Memory B cell (primary cell): ENCODE measurements around the gene SLC35B1.
"Not testable (repeated sequence)": the region's sequence is repeated elsewhere in the genome, so short reads cannot be mapped to it uniquely, and the experiment has no call there.

Source experiments
- ATAC-seq: fragments of 150-1000 bp; cut with Tn5 transposase; 2 replicates; pipeline ENCODE4 v1.10.0; 2021; ENCODE audit warnings: low read depth, mild to moderate bottlenecking, moderate library complexity
- DNase-seq, 2 donors: peaks; one replicate each; pipeline ENCODE4 v3.0.0; 2022; ENCODE audit warnings: low spot score in 2 of 2
- H3K27ac Mint-ChIP-seq: one replicate; pipeline ENCODE4 v1.8.0; 2022; ENCODE audit warnings: mild to moderate bottlenecking, moderate library complexity, mixed read lengths
- H3K27me3 Mint-ChIP-seq: one replicate; pipeline ENCODE4 v1.8.0; 2022; ENCODE audit warnings: mixed read lengths
- H3K36me3 Mint-ChIP-seq: one replicate; pipeline ENCODE4 v1.8.0; 2022; ENCODE audit warnings: mild to moderate bottlenecking, mixed read lengths
- H3K4me1 Mint-ChIP-seq: one replicate; pipeline ENCODE4 v1.8.0; 2022; ENCODE audit warnings: mixed read lengths
- H3K4me3 Mint-ChIP-seq: one replicate; pipeline ENCODE4 v1.8.0; 2022; ENCODE audit warnings: mild to moderate bottlenecking, moderate library complexity, mixed read lengths
- H3K9me3 Mint-ChIP-seq: one replicate; pipeline ENCODE4 v1.8.0; 2022; ENCODE audit warnings: mixed read lengths

Gene SLC35B1

DNA sequence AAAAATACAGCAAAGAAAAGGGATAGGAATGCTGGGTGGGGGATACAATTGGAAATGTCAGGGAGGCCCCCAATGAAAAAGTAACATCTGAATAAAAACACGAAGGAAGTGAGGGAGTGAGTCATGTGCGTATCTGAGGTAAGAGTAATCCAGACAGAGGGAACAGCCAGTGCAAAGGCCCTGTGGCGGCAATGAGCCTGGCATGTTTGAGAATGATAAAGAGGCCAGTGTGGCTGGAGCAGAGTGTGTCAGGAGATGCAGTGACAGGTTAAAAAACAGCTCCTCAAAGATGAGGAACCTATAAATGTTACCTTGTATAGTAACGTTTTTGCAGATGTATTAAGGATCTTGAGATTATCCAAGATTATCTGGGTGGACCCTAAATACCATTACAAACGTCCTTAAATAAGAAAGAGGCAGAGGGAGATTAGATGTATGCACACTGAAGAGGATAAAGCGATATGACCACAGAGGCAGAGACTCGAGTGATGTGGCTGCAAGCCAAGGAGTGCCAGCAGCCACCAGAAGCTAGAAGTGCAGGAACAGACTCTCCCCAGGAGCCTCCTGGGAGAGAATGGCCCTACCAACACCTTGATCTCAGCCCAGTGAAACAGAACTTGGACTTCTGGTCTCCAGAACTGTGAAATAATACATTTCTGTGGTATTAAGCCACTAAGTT is 17.8 kb upstream of the SLC35B1 start:
- Mint-ChIP-seq H3K27ac (peak overlapping the region; percentile 67), H3K36me3 (peaks cover 30% of the 10 kb centered on the region), H3K9me3 (peaks cover 2% of the 10 kb centered on the region), H3K4me3 (no peak overlapping the region), H3K4me1 (peaks cover 24% of the 10 kb centered on the region), H3K27me3 (no peaks in the 10 kb centered on the region)
- DNase-seq = no peak
- no peak for ATAC-seq

DNA sequence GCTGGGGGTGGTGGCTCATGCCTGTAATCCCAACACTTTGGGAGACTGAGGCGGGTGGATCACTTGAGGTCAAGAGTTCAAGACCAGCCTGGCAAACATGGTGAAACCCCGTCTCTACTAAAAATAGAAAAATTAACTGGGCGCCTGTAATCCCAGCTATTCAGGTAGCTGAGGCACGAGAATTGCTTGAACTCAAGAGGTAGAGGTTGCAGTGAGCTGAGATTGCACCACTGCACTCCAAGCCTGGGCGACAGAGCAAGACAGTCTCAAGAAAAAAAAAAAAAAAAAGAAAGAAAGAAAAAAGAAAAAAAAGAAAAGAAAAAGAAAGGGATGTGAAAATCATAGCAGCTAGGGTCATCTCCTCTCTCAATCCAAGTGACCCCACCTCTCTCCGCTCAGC is 16.8 kb upstream of the SLC35B1 start:
- peak overlapping the region; percentile 67 for H3K27ac Mint-ChIP-seq
- H3K9me3 Mint-ChIP-seq, H3K4me3 Mint-ChIP-seq, H3K27me3 Mint-ChIP-seq, DNase-seq, ATAC-seq: not testable (repeated sequence)
- H3K4me1 Mint-ChIP-seq = peaks cover 24% of the 10 kb centered on the region
- peaks cover 34% of the 10 kb centered on the region for H3K36me3 Mint-ChIP-seq

DNA sequence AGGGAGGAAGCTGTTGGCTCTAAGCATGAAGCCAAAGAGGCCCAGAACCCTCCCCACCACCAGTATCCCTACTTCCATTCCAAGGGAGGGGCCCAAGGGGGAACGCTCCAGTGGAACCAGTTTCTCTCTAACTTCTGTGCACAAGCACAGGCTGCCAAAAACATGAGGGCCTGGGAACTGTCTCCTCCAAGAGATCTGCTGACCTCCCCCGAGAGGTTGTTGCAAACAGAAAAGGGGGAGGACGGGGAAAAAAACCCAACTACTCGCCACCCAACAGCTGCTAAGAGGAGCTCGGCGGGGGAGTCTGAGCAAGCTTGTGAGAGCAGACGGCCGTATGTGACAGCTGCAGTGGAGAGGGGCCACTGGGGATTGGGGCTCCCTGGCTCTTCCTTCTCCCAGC is 15.7 kb upstream of the SLC35B1 start:
- no peak for DNase-seq
- no peak for ATAC-seq
- H3K36me3 Mint-ChIP-seq = peaks cover 28% of the 10 kb centered on the region
- H3K4me3 Mint-ChIP-seq = no peak overlapping the region
- peak overlapping the region; percentile 53 for H3K27ac Mint-ChIP-seq
- peaks cover 15% of the 10 kb centered on the region for H3K4me1 Mint-ChIP-seq
- H3K9me3 Mint-ChIP-seq = peaks cover 2% of the 10 kb centered on the region
- no peaks in the 10 kb centered on the region for H3K27me3 Mint-ChIP-seq

DNA sequence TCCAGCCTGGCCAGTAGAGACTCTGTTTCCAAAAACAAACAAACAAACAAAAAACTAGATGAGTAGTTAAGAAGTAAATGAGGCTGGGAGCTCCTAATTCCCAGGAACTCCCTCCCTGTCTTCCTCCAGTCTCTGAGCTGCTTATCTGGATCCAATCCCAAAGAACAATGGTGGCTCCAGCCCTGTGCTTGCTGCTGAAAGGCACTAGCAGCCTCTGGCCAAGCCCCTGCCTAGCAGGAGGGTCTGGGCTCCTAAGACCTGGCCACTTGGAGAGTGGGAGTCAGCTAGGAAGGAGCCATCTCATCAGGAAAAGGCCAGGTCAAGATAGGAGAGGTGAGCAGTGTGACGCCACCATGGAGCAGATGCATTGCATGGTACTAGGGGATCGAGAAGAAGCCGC is 14.3 kb upstream of the SLC35B1 start:
- ATAC-seq (no peak), DNase-seq (no peak)
- no peaks in the 10 kb centered on the region for H3K27me3 Mint-ChIP-seq
- H3K4me1 Mint-ChIP-seq = peaks cover 11% of the 10 kb centered on the region
- H3K9me3 Mint-ChIP-seq = peaks cover 2% of the 10 kb centered on the region
- H3K27ac Mint-ChIP-seq = peak overlapping the region; percentile 32
- H3K36me3 Mint-ChIP-seq = peaks cover 32% of the 10 kb centered on the region
- no peak overlapping the region for H3K4me3 Mint-ChIP-seq

DNA sequence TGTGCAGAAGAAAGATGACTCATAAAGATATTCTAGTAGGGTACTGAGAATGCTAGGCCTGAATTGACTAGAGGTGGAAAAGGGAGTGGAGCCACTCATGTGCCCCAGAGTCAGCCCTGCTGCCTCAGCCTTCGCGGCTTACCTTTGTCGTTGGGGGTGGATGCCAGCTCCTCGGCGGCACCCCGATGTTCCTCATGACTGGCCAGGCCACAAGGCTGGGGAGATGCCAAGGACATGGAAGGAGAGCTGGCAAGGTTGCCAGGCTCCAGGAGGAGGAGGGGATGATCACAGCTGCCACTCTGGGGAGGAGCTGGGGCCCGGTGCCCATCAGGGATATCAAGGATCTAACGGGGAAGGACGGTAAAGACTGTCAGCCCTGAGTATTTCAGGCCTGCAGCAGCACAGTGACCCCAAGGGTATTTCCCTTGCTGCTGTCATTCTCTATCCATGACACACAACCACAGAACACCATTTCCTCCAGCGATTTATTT is 9.7 kb upstream of the SLC35B1 start:
- H3K27ac Mint-ChIP-seq = peak overlapping the region; percentile 62
- peaks cover 3% of the 10 kb centered on the region for H3K4me1 Mint-ChIP-seq
- DNase-seq = no peak
- no peak overlapping the region for H3K4me3 Mint-ChIP-seq
- peaks cover 34% of the 10 kb centered on the region for H3K36me3 Mint-ChIP-seq
- no peaks in the 10 kb centered on the region for H3K27me3 Mint-ChIP-seq
- H3K9me3 Mint-ChIP-seq = no peaks in the 10 kb centered on the region
- no peak for ATAC-seq

DNA sequence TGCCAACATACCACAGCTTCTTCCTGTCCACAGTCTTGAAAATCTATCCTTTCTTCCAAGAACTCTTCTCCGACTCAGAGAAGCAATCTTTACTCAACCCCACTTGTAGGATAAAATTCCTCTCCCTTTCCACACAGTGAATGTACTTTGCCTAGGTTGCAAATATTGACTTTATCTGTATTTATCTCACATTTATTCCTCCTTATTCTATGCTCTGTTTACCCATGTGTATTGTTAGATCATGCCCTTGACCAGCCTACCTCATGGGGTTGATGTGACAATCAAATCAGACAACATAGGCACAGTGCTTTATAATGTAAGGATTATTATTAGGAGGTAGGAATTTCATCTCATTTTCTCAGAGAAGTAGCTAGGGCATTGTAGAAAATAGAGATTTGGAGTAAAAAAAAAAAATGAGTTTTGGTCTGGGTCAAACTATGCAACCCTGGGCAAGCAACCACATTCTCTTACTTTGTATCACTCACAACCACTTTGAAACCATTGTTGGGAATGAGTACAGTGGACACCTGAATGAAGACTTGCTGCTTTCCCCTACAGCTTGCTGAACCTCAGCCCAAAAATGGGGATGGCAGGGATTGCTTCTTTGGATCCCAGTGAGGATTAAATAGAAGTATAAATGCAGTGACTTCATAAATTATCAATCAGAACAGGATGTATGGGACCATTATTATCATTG is 9.1 kb upstream of the SLC35B1 start:
- Mint-ChIP-seq H3K27me3 (no peaks in the 10 kb centered on the region), H3K9me3 (no peaks in the 10 kb centered on the region), H3K4me1 (peaks cover 3% of the 10 kb centered on the region), H3K27ac (peak overlapping the region; percentile 62), H3K4me3 (no peak overlapping the region), H3K36me3 (peaks cover 32% of the 10 kb centered on the region)
- ATAC-seq (no peak), DNase-seq (no peak)

DNA sequence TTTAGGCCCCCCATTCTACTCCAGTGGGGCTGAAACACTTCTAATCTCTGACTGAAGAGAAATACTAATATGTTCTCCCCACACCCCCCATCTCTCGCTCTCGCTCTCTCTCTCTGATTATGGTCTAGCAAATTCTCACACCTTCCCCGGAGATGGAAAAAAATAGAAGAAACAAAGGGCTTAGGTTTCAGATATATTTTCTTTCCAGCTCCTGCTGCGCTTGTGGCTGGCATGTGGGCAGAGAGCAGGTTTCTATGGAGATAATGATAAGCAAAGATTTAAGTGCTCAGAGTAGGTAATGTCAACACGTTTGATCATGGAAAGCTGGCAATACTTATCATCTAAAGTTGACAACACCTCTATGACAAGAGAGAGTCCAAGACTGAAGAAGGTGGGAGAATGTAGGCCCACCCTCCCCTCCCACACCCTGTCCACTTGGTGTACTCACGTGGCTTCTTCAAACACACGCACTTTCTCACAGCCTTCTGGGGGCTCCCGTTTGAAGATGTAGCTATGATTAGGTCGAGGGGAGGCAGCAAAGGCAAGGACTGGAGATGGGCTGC is 8.0 kb upstream of the SLC35B1 start:
- H3K9me3 Mint-ChIP-seq = no peaks in the 10 kb centered on the region
- H3K27ac Mint-ChIP-seq = peak overlapping the region; percentile 49
- H3K36me3 Mint-ChIP-seq = peaks cover 30% of the 10 kb centered on the region
- H3K27me3 Mint-ChIP-seq = no peaks in the 10 kb centered on the region
- DNase-seq (no peak), ATAC-seq (no peak)
- no peak overlapping the region for H3K4me3 Mint-ChIP-seq
- no peaks in the 10 kb centered on the region for H3K4me1 Mint-ChIP-seq

DNA sequence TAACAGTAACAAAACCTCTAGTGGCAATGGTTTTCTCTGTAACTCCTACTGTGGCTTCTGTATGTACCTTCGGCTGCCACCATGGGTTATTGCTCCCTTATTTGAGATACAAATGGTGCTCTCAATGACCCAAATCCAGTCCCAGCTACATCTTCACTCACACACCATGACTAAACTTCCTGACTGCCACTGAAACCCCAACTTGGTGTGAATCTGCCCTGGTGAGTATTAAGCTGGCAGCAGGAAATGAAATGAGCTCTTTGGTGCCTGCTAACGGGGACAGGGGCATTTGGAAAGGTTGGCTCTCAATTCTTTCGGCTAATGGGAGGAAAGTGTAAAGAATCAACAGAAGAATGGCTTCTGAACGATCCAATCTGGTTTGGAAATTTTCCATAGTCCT is 7.5 kb upstream of the SLC35B1 start:
- H3K36me3 Mint-ChIP-seq = peaks cover 29% of the 10 kb centered on the region
- H3K4me3 Mint-ChIP-seq = no peak overlapping the region
- H3K4me1 Mint-ChIP-seq = no peaks in the 10 kb centered on the region
- ATAC-seq (no peak), DNase-seq (no peak)
- H3K27ac Mint-ChIP-seq = peak overlapping the region; percentile 49
- H3K9me3 Mint-ChIP-seq = no peaks in the 10 kb centered on the region
- no peaks in the 10 kb centered on the region for H3K27me3 Mint-ChIP-seq

DNA sequence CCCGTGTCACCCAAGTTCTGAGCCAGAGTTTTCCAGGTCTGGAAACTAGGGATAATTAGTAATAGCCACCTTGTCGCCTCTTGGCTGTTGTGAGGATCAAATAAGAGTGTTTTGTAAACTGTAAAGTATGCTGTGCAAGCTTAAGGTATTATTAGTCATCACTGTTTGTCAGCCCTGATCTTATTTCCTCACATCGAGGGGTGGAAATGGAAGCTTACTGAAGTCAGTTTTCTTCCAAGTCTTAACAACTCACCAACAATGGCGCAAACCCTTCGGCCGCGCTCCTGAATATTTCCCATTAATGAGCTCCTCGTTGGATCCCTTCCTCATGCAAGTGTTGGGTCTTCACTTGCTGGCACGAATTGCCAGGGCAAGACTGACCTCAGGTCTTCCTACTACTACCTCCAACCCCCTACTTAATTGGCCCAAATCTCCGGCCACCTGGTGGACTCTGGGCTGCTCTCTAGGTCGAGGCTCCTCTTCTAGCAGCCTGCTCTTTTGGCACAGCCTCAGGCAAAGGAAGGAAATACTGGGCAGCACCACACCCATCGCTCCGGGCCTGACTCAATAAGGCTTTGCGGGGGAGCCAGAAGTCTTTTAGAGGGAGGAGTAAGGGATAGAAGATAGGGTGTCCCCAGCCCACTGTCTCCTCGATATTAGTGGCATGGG is 885 bp upstream of the SLC35B1 start:
- peaks cover 14% of the 10 kb centered on the region for H3K36me3 Mint-ChIP-seq

DNA sequence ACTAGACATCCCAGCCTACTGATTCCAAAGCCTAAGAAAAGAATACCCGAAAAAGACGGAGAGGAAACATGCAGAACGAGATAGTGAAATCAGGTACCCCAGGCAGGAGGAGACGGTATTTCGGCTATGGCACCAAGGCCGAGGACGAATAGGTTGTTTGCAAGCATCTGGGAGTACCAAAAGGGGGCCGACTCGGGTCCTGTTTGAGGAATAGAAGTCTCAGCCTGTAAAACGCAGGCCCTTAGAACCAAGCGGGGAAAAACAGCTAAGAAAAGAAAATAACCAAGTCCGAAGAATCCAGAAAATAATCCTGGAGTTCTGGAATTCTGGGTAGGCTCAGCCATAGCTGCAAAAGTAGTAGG is 537 bp downstream of the SLC35B1 start:
- peaks cover 24% of the 10 kb centered on the region for H3K4me1 Mint-ChIP-seq
- no peaks in the 10 kb centered on the region for H3K27me3 Mint-ChIP-seq
- H3K9me3 Mint-ChIP-seq = no peaks in the 10 kb centered on the region
- DNase-seq (peak in 1 of 2 donors; percentile 23), ATAC-seq (no peak)
- H3K36me3 Mint-ChIP-seq = peaks cover 19% of the 10 kb centered on the region
- peak overlapping the region; percentile 96 for H3K27ac Mint-ChIP-seq
- H3K4me3 Mint-ChIP-seq = peak overlapping the region; percentile 90

More for the DNA sequence above, 885 bp upstream of the SLC35B1 start:
- ATAC-seq (no peak), DNase-seq (no peak)
- no peaks in the 10 kb centered on the region for H3K27me3 Mint-ChIP-seq
- H3K27ac Mint-ChIP-seq = peak overlapping the region; percentile 96
- peak overlapping the region; percentile 90 for H3K4me3 Mint-ChIP-seq
- no peaks in the 10 kb centered on the region for H3K9me3 Mint-ChIP-seq
- H3K4me1 Mint-ChIP-seq = peaks cover 24% of the 10 kb centered on the region

DNA sequence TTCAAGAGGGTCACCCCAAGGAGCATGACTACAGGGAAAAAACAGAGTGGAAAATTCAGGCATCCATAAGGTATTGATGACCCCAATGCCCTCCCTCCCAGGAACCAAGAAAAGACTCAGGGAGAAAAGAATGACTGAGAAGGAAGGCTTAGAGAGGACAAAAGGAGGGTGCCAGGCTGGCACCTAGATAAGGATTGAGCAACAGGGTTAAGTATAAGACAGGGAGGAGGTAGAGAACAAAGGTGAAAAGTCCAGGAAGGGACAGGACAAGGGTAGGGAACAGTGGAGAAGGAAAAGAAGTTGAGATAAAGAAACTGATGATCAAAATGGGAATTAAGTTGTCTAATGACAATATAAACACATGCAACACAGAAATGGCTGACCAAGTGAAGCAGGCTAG is 2.5 kb downstream of the SLC35B1 start:
- H3K27ac Mint-ChIP-seq = no peak overlapping the region
- H3K27me3 Mint-ChIP-seq = no peaks in the 10 kb centered on the region
- H3K4me3 Mint-ChIP-seq = peak overlapping the region; percentile 33
- peaks cover 22% of the 10 kb centered on the region for H3K36me3 Mint-ChIP-seq
- no peaks in the 10 kb centered on the region for H3K9me3 Mint-ChIP-seq
- DNase-seq (no peak), ATAC-seq (no peak)
- H3K4me1 Mint-ChIP-seq = peaks cover 24% of the 10 kb centered on the region

DNA sequence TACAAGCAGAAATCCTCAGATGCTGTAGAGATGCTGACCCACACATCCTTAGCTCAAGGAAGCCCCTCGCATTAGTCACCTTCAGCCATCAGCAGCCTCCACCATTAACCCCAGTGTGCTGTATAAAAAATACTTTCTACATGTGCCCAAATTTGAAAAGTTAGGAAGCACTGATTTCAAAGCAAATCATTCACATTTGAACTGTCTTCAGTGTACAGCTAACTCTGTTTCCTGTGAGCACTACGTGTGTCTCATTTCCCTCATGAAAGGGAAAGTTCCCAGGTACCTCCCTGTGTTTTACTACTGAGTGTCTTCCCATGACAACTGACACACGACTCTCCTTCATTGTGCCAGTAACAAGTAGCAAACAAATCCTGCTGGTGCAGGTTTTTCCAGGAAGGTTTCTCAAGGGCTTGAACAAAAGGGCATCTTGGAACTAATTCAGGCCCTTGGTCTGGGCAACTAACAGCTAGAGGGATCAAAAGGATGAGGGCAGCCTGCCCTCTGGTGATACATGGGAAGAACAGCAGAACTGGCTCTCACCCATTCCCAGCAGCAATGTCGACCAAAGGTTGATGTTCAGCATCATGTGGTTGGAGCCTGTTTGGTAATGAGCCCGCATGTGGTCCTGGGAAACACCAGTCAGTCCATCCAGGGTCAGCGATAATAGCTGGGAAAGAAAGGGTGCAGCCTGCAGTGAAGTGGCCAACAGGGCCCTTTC is 4.0 kb downstream of the SLC35B1 start:
- ATAC-seq (no peak), DNase-seq (no peak)
- H3K9me3 Mint-ChIP-seq = no peaks in the 10 kb centered on the region
- no peak overlapping the region for H3K27ac Mint-ChIP-seq
- H3K4me1 Mint-ChIP-seq = peaks cover 24% of the 10 kb centered on the region
- H3K27me3 Mint-ChIP-seq = no peaks in the 10 kb centered on the region
- peaks cover 31% of the 10 kb centered on the region for H3K36me3 Mint-ChIP-seq
- no peak overlapping the region for H3K4me3 Mint-ChIP-seq

DNA sequence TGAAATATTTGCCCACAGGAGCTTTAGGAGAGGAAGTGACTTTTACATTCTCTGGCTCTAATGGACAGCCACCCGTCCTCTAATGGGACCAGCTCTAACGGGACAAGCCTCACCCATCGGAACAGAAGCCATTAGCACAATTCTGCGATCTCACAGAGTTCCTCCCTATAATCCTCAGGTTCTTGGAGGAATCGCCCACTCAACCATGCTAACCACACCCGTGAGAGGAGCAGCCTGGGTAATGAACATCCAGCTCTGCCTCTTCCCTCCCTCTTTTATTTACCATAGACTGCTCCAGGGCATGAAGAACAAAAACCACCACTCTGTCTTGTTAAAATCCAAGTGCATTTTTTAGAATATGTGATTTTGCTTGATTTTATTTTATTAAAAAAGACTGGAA is 6.8 kb downstream of the SLC35B1 start:
- peak overlapping the region; percentile 62 for H3K27ac Mint-ChIP-seq
- DNase-seq (no peak), ATAC-seq (no peak)
- peaks cover 18% of the 10 kb centered on the region for H3K4me1 Mint-ChIP-seq
- peaks cover 31% of the 10 kb centered on the region for H3K36me3 Mint-ChIP-seq
- H3K27me3 Mint-ChIP-seq = no peaks in the 10 kb centered on the region
- H3K9me3 Mint-ChIP-seq = no peaks in the 10 kb centered on the region
- no peak overlapping the region for H3K4me3 Mint-ChIP-seq
